Endothelial cell of umbilical vein (primary cell): ENCODE results near the gene ARHGAP28. TPM values are rescaled to one million over a fixed set of nuclear protein-coding genes. Genes with fewer than 3 reads are reported as not detected.

Experiments
- BruUV-seq: library from RNA; stranded (reverse); fragments of 400-500 nt; replicated peaks from 2 replicates; lab custom pipeline; 2021; lab: Mats Ljungman, UMichigan
- CTCF ChIA-PET: fragments of 300-600, 350-600 bp; sonication (Branson Sonifier 250); formaldehyde crosslinking; loops from one replicate; lab custom pipeline; 2021; ENCODE audit warnings: antibody characterized with exemption, inconsistent platforms; lab: Charles Lee
- POLR2A ChIA-PET: fragments of 300-600, 350-600 bp; sonication (Branson Sonifier 250); formaldehyde crosslinking; loops from one replicate; lab custom pipeline; 2021; ENCODE audit warnings: antibody characterized with exemption, inconsistent platforms; lab: Charles Lee
- DNase-seq: peaks from one replicate; pipeline ENCODE4 v3.0.0-alpha.2; 2011; ENCODE audit warnings: low read depth, low spot score
- FAIRE-seq: peaks from 2 replicates; lab custom pipeline; 2011; peaks lifted over from hg19 to GRCh38; lab: Jason Lieb, UNC
- H2AFZ ChIP-seq: 2 replicates; pipeline ENCODE4 v1.6.0; 2012; ENCODE audit warnings: low read depth, low read length, control low read depth, inconsistent platforms
- H3K27ac ChIP-seq: 2 replicates; pipeline ENCODE4 v1.5.1; 2011; ENCODE audit warnings: low read depth, mild to moderate bottlenecking, control low read depth, low read length, moderate library complexity; ENCODE audit not compliant: insufficient read depth
- H3K27me3 ChIP-seq, 2 experiments: 2 replicates each; pipeline versions ENCODE4 v1.6.0 to v1.6.1; 2011; ENCODE audit warnings: low read length in 2 of 2, mixed read lengths in 1 of 2; ENCODE audit not compliant: control insufficient read depth in 2 of 2, insufficient read depth in 2 of 2
- H3K36me3 ChIP-seq, 2 experiments: 2 replicates in 1 of 2; 3 replicates in 1 of 2; pipeline ENCODE4 v1.5.1; 2011; ENCODE audit warnings: low read length in 2 of 2, mild to moderate bottlenecking in 1 of 2, moderate library complexity in 1 of 2; ENCODE audit not compliant: control insufficient read depth in 2 of 2, insufficient read depth in 2 of 2; ENCODE audit errors: extremely low read depth in 1 of 2
- H3K4me1 ChIP-seq: 3 replicates; pipeline ENCODE4 v1.5.1; 2011; ENCODE audit warnings: mild to moderate bottlenecking, low read length; ENCODE audit not compliant: control insufficient read depth, insufficient read depth; ENCODE audit errors: extremely low read depth
- H3K4me2 ChIP-seq: 2 replicates; pipeline ENCODE4 v1.6.1; 2011; ENCODE audit warnings: low read length, control low read depth, mixed read lengths; ENCODE audit not compliant: insufficient read depth
- H3K4me3 ChIP-seq, 3 experiments: fragments of 200-600 bp in 1 of 3; sonication (generic), shearing (Covaris generic) in 1 of 3; replicated peaks in 1 of 3; 2 replicates each; pipeline ENCODE4 v1.5.1; 2011 to 2016; ENCODE audit warnings: control low read depth in 3 of 3, low read length in 3 of 3, mild to moderate bottlenecking in 2 of 3, inconsistent platforms in 1 of 3, low read depth in 1 of 3, moderate library complexity in 1 of 3; ENCODE audit not compliant: insufficient read depth in 1 of 3
- H3K79me2 ChIP-seq: 2 replicates; pipeline ENCODE4 v1.6.0; 2012; ENCODE audit warnings: low read length, inconsistent platforms; ENCODE audit not compliant: control insufficient read depth, insufficient read depth
- H3K9ac ChIP-seq: replicated peaks from 2 replicates; pipeline ENCODE3; 2011; ENCODE audit warnings: low read length, control low read depth; ENCODE audit not compliant: insufficient read depth; ENCODE audit errors: extremely low read depth
- H3K9me1 ChIP-seq: replicated peaks from 3 replicates; pipeline ENCODE4 v1.6.0; 2011; ENCODE audit warnings: mild to moderate bottlenecking, low read length; ENCODE audit not compliant: control insufficient read depth, insufficient read depth; ENCODE audit errors: extremely low read depth
- H3K9me3 ChIP-seq: replicated peaks from 2 replicates; pipeline ENCODE4 v1.5.1; 2012; ENCODE audit warnings: low read length, inconsistent platforms; ENCODE audit not compliant: control insufficient read depth, insufficient read depth
- H4K20me1 ChIP-seq: replicated peaks from 2 replicates; pipeline ENCODE3; 2011; ENCODE audit warnings: mild to moderate bottlenecking, low read length; ENCODE audit not compliant: control insufficient read depth, insufficient read depth; ENCODE audit errors: extremely low read depth
- EZH2 ChIP-seq: IDR thresholded peaks from 2 replicates; pipeline ENCODE4 v1.6.1; 2012; ENCODE audit warnings: borderline replicate concordance, low read depth, mild to moderate bottlenecking, moderate library complexity, low read length, inconsistent platforms; ENCODE audit not compliant: severe bottlenecking
- FOS ChIP-seq: IDR thresholded peaks from 2 replicates; pipeline ENCODE4 v1.6.1; 2011; ENCODE audit warnings: mild to moderate bottlenecking, low read length, moderate library complexity, borderline replicate concordance; ENCODE audit not compliant: insufficient read depth
- GATA2 ChIP-seq: IDR thresholded peaks from 2 replicates; pipeline ENCODE4 v1.7.0; 2011; ENCODE audit warnings: low read depth, mild to moderate bottlenecking, moderate library complexity, mixed read lengths, low read length; ENCODE audit not compliant: insufficient read length, insufficient read depth
- JUN ChIP-seq: IDR thresholded peaks from 2 replicates; pipeline ENCODE4 v1.6.1; 2011; ENCODE audit warnings: borderline replicate concordance, low read depth; ENCODE audit not compliant: insufficient read length, insufficient read depth
- MYC ChIP-seq: IDR thresholded peaks from one replicate; pipeline ENCODE4 v1.6.1; 2011; ENCODE audit warnings: mild to moderate bottlenecking, low read depth, low read length
- POLR2A ChIP-seq: IDR thresholded peaks from 2 replicates; pipeline ENCODE4 v1.6.1; 2012; ENCODE audit warnings: low read depth, mild to moderate bottlenecking, control low read depth, low read length
- POLR2AphosphoS5 ChIP-seq: IDR thresholded peaks from 2 replicates; pipeline ENCODE4 v1.6.1; 2012; ENCODE audit warnings: low read depth, mild to moderate bottlenecking, control low read depth, low read length, moderate library complexity; ENCODE audit not compliant: insufficient read depth
- dilution Hi-C: fragments of 300-500 bp; cut with MboI; formaldehyde crosslinking; loops from one replicate; pipeline ENCODE4 v1.15.0; 2019; ENCODE audit warnings: low sequenced_read_pairs; ENCODE audit not compliant: extremely low pct_ligation_motif_present
- intact Hi-C: fragments of 100-400 bp; cut with micrococcal nuclease; formaldehyde crosslinking; loops from one replicate; pipeline ENCODE4 v1.10.0; 2022
- polyA plus RNA-seq, 4 experiments: library from polyadenylated mRNA; depleted of rRNA in 3 of 4; stranded (reverse) in 3 of 4; unstranded in 1 of 4; fragments of >200 nt; gene quantifications; 2 replicates each; pipeline versions ENCODE4 v1.2.1 to v1.2.3, GENCODE V29; 2011 to 2012; ENCODE audit warnings: missing spikeins in 1 of 4
- total RNA-seq: library from RNA; stranded (reverse); gene quantifications from 2 replicates; pipeline ENCODE4 v1.2.3, GENCODE V29; 2021
- TF ChIP-seq, protein P1 (sequence below), 2 donors: IDR thresholded peaks; 1 replicate in 1 of 2; 2 replicates in 1 of 2; pipeline ENCODE4 v1.5.1; 2011; ENCODE audit warnings: low read length in 2 of 2, mild to moderate bottlenecking in 2 of 2, moderate library complexity in 2 of 2, control low read depth in 1 of 2, inconsistent platforms in 1 of 2, low read depth in 1 of 2; ENCODE audit not compliant: insufficient read depth in 1 of 2; ENCODE audit errors: extremely low read depth in 1 of 2
- TF ChIP-seq, protein P2 (sequence below): IDR thresholded peaks from 2 replicates; pipeline ENCODE4 v1.6.1; 2011; ENCODE audit not compliant: insufficient read depth, insufficient read length

Gene ARHGAP28
- total and polyA plus RNA-seq, 2 donors (not counting 3 experiments of a cell fraction or from before 2014, with no cell fraction given) = 3.8 to 23.4 TPM

DNA sequence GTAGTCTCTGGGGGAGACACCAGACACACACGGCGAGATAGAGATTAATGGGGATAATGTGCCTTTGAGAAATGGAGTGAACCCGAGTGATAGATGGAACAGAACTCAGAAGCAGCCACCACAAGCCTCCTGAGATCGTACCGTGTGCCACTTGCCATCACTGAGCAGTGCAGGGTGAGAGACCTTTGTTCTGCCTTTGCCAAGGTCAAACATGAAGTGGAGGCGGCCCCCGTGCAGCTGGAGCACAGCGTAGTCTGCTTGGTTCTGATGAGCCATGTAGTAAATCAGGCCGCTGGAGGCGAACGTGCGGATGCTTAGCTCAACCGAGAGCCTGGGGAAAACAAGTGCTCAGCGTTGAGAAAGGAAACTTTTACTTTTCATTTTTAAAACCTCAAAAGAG, 221.1 kb downstream of the ARHGAP28 start:
- Histone ChIP-seq H3K4me2 (no peak overlapping the region), H3K9me1 (no peaks in the 10 kb centered on the region), H3K9ac (no peak overlapping the region), H2AFZ (no peak overlapping the region), H3K9me3 (no peaks in the 10 kb centered on the region), H3K36me3 (no peaks in the 10 kb centered on the region), H3K27me3 (no peaks in the 10 kb centered on the region), H3K4me3 (no peak overlapping the region), H3K27ac (no peak overlapping the region), H3K79me2 (no peaks in the 10 kb centered on the region), H3K4me1 (no peaks in the 10 kb centered on the region), H4K20me1 (no peaks in the 10 kb centered on the region)
- ChIA-PET CTCF (no interaction called here), POLR2A (no interaction called here)
- dilution Hi-C loops (no loop called here), intact Hi-C loops (no loop called here)
- no peak for FAIRE-seq
- no peak for DNase-seq
- BruUV-seq = no TSS peak
- TF ChIP-seq MYC = no peak
- TF ChIP-seq EZH2 = no peak
- TF ChIP-seq, protein P1, sequence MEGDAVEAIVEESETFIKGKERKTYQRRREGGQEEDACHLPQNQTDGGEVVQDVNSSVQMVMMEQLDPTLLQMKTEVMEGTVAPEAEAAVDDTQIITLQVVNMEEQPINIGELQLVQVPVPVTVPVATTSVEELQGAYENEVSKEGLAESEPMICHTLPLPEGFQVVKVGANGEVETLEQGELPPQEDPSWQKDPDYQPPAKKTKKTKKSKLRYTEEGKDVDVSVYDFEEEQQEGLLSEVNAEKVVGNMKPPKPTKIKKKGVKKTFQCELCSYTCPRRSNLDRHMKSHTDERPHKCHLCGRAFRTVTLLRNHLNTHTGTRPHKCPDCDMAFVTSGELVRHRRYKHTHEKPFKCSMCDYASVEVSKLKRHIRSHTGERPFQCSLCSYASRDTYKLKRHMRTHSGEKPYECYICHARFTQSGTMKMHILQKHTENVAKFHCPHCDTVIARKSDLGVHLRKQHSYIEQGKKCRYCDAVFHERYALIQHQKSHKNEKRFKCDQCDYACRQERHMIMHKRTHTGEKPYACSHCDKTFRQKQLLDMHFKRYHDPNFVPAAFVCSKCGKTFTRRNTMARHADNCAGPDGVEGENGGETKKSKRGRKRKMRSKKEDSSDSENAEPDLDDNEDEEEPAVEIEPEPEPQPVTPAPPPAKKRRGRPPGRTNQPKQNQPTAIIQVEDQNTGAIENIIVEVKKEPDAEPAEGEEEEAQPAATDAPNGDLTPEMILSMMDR (IDR thresholded peaks at IDR 0.05; ENCODE audit: extremely low read depth in 1 of 2, insufficient read depth in 1 of 2, low read depth in 1 of 2, low read length in 2 of 2) = no peak
- TF ChIP-seq, protein P2, sequence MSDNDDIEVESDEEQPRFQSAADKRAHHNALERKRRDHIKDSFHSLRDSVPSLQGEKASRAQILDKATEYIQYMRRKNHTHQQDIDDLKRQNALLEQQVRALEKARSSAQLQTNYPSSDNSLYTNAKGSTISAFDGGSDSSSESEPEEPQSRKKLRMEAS = no peak
- TF ChIP-seq POLR2AphosphoS5 = no peak
- TF ChIP-seq FOS = no peak
- TF ChIP-seq POLR2A = no peak
- no peak for TF ChIP-seq JUN
- no peak for TF ChIP-seq GATA2
